ENCODE results near the gene CCDC78.

DNA sequence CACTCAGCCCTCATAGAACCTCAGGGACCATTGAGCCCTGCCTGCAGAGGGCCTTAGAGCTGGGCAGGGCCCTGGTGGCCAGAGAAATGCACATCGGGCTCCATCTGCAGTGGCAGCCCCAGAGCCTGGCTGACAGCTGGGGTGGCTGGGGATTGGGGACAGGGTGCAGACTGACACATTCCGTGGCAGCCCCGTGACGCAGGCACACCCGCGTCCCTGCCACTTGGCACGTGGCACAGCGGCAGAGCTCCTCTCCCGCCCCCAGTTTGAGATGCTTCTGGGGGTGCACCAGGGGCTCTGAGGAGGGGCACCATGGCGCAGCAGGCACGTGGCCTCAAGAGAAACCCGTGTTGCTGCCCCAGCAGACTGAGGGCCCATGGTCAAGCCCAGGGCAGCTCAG, 22.8 kb downstream of the CCDC78 start:
- TF ChIP-seq, protein P1, sequence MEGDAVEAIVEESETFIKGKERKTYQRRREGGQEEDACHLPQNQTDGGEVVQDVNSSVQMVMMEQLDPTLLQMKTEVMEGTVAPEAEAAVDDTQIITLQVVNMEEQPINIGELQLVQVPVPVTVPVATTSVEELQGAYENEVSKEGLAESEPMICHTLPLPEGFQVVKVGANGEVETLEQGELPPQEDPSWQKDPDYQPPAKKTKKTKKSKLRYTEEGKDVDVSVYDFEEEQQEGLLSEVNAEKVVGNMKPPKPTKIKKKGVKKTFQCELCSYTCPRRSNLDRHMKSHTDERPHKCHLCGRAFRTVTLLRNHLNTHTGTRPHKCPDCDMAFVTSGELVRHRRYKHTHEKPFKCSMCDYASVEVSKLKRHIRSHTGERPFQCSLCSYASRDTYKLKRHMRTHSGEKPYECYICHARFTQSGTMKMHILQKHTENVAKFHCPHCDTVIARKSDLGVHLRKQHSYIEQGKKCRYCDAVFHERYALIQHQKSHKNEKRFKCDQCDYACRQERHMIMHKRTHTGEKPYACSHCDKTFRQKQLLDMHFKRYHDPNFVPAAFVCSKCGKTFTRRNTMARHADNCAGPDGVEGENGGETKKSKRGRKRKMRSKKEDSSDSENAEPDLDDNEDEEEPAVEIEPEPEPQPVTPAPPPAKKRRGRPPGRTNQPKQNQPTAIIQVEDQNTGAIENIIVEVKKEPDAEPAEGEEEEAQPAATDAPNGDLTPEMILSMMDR (optimal IDR thresholded peaks at IDR 0.05 in 1 of 3, IDR thresholded peaks at IDR 0.05 in 1 of 3, conservative IDR thresholded peaks at IDR 0.05 in 1 of 3; ENCODE audit: extremely low read depth in 1 of 3, insufficient read depth in 2 of 3, low read length in 3 of 3) = no peak
- TF ChIP-seq EZH2 (IDR thresholded peaks at IDR 0.05; ENCODE audit: low read length) = no peak
